Loucy (cell line): ENCODE measurements around the gene STK25.

ENCODE experiments used
- CTCF ChIP-seq: fragments of 200-600 bp; sonication (generic); conservative IDR thresholded peaks from 2 replicates; pipeline ENCODE4 v1.5.1; 2014; ENCODE audit warnings: mild to moderate bottlenecking, antibody characterized with exemption, low read length
- EZH2phosphoT487 ChIP-seq: fragments of 200-600 bp; IDR thresholded peaks from 2 replicates; pipeline ENCODE4 v1.6.1; 2018; ENCODE audit warnings: antibody characterized with exemption, mild to moderate bottlenecking, moderate library complexity, borderline replicate concordance

- TF ChIP-seq CTCF (no peak), EZH2phosphoT487 (no peak)
Measured at GRCh38 chr2:241479026-241479898, 29.1 kb downstream of the STK25 start.
